ENCODE results near the gene COMMD2. TPM values are rescaled to one million over a fixed set of nuclear protein-coding genes. Genes with fewer than 3 reads are reported as not detected.

Gene COMMD2
- total RNA-seq, 2 donors from 2014 or later = 35.3 to 40.6 TPM

DNA sequence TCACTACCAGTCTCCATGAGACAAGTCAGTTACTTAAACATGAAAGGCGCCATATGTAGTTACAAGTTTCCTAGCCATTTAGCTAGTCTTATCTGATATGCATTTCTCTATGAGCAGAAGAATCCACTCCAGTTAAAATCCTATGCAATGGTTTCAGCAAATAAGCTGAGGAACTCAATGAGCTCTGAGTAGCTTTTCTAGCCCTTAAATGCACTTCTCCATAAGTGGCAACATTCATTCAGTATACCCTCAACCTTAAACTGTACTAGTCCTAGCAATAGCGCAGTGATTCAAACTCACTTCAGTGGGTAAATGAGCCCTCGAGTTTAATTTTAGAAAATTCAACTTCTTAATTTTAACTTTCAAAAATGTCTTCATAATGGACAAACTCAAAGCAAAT lies 7.7 kb downstream of the COMMD2 start:
- no peaks in the 10 kb centered on the region for H3K9me3 Mint-ChIP-seq
- no peak overlapping the region for H3K27ac Mint-ChIP-seq
- DNase-seq = no peak
- H3K36me3 Mint-ChIP-seq (ENCODE audit: insufficient read depth in 2 of 2) = peaks cover 21 to 30% of the 10 kb centered on the region in 2 donors
- no peak for ATAC-seq (replicated peaks in 1 of 2)
- no peak overlapping the region for H3K4me3 Mint-ChIP-seq
- no peaks in the 10 kb centered on the region for H3K27me3 Mint-ChIP-seq (ENCODE audit: low read depth)
- no peaks in the 10 kb centered on the region for H3K4me1 Mint-ChIP-seq (ENCODE audit: low read depth)

DNA sequence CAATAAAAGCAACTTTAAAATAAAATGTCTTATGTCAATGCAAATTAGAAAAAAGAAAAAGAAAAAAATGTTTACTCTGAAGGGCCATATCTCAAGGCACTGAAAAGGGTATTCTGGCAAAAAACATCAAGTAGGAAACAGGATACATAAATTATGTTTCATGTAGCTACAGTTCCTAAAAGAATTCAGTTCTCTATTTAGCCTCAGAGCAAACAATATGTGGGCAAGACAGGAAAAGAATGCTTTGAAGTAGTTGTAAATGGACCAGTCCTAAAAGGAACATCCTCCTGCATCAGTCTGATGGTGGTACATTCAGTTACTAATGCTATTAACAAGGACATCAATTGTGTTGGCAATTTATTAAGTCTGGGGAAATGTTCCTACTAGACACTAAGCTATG lies 8.1 kb downstream of the COMMD2 start:
- Mint-ChIP-seq H3K27ac (peak overlapping the region; percentile 21), H3K9me3 (no peaks in the 10 kb centered on the region), H3K4me1 (ENCODE audit: low read depth) (peaks cover 2% of the 10 kb centered on the region), H3K36me3 (ENCODE audit: insufficient read depth in 2 of 2) (peaks cover 23 to 31% of the 10 kb centered on the region in 2 donors), H3K27me3 (ENCODE audit: low read depth) (no peaks in the 10 kb centered on the region), H3K4me3 (no peak overlapping the region)
- DNase-seq = no peak
- ATAC-seq (replicated peaks in 1 of 2) = no peak

DNA sequence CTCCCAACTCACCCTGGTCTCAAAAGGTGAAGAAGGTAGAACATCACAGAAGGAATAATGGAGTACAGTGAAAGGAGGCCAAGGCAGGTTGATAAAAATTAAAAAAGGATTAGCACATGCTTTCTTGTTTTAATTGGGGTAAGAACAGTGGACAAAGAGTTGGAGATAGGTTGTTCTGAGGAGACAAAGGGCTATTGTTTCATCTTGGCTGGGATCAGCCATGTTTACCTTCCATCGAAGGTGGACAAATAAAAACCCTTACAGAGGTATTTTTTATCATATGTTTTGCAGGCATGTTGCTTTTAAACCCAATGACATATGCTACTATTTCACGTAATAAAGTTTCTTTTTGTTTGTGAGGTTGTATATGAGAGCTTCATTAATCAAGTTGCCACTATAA lies 12.9 kb downstream of the COMMD2 start:
- ATAC-seq (replicated peaks in 1 of 2) = peak in 1 of 2 donors; percentile 3
- Mint-ChIP-seq H3K27ac (peak overlapping the region; percentile 94), H3K27me3 (ENCODE audit: low read depth) (no peaks in the 10 kb centered on the region), H3K4me3 (peak overlapping the region in 1 of 2 donors; percentile 74), H3K4me1 (ENCODE audit: low read depth) (peaks cover 7% of the 10 kb centered on the region), H3K9me3 (no peaks in the 10 kb centered on the region), H3K36me3 (ENCODE audit: insufficient read depth in 2 of 2) (peaks cover 5 to 11% of the 10 kb centered on the region in 2 donors)
- DNase-seq = no peak

DNA sequence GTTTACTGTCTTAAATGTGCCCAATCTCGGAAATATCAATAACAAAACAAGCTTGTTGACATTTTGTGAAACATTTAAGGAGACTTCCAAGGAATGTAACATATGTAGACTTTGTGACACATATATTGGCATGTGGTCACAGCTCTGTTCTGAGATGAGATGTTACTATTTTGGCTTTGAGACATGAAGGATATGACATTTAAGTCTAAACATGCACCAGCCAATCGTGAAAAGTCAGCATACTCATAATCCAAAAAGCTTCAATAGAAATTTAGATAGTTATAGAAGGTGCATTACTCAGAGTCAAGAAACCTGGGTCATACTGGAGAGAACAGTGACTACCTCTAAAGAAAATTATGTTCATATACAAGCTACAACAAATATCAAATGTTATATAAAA lies 13.4 kb downstream of the COMMD2 start:
- Mint-ChIP-seq H3K4me1 (ENCODE audit: low read depth) (peaks cover 7% of the 10 kb centered on the region), H3K36me3 (ENCODE audit: insufficient read depth in 2 of 2) (peaks cover 5 to 11% of the 10 kb centered on the region in 2 donors), H3K9me3 (no peaks in the 10 kb centered on the region), H3K27me3 (ENCODE audit: low read depth) (no peaks in the 10 kb centered on the region), H3K4me3 (peak overlapping the region in 1 of 2 donors; percentile 74), H3K27ac (peak overlapping the region; percentile 94)
- ATAC-seq (replicated peaks in 1 of 2) (peak; percentile 93 to 95), DNase-seq (no peak)

DNA sequence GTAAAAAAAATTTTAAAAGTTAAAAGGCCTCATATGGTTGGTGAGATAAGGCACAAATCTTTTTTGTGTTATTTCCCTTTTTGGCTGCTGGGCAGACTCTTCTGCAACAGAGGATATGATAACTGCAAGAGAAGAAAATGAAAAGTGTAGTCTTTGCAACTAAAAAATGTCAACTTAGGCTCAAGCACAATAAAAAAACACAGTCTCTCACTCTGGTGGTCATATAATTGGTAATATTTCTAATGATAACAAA lies 15.4 kb downstream of the COMMD2 start:
- H3K27me3 Mint-ChIP-seq (ENCODE audit: low read depth) = no peaks in the 10 kb centered on the region
- H3K4me1 Mint-ChIP-seq (ENCODE audit: low read depth) = peaks cover 7% of the 10 kb centered on the region
- H3K27ac Mint-ChIP-seq = no peak overlapping the region
- ATAC-seq (replicated peaks in 1 of 2) (no peak), DNase-seq (no peak)
- H3K36me3 Mint-ChIP-seq (ENCODE audit: insufficient read depth in 2 of 2) = peaks cover 5 to 8% of the 10 kb centered on the region in 2 donors
- no peaks in the 10 kb centered on the region for H3K9me3 Mint-ChIP-seq
- H3K4me3 Mint-ChIP-seq = no peak overlapping the region

DNA sequence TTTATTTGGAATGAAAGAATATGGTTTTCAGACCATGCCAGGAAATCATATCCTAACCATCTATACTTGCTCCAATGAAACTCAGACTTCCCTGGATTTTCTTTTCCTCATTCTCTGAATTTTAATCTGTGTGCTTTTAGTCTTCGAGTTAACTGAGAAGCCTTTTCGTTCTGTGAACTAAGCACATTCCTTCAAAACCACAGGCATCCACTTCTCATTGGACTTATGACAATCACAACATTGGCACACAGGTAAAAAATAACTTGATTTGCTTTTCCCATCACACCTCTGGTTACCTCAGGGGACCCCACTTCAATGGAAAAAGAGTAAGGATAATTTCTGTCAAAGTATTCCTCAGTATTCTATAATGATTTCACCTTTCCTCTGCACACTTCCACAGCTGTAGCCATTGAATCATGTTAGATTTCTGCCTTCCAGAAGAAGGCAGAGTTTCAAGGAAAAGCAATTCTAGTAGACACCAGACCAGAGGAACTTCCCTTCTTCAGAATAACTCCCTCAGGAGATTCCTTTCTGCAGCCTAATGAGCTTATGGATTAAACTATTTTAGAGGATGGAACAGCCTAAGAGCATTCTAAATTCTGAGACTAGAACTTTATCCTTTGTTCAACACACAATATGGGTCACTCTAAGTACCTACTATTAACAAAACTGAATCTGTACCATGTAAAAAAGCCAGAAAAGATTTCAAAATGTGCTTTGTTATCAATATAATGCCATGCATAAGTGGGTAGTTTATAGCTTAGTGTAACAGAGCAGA lies 15.9 kb downstream of the COMMD2 start:
- DNase-seq (no peak), ATAC-seq (replicated peaks in 1 of 2) (no peak)
- Mint-ChIP-seq H3K4me1 (ENCODE audit: low read depth) (peaks cover 7% of the 10 kb centered on the region), H3K27ac (no peak overlapping the region), H3K36me3 (ENCODE audit: insufficient read depth in 2 of 2) (peaks cover 3 to 4% of the 10 kb centered on the region in 2 donors), H3K9me3 (no peaks in the 10 kb centered on the region), H3K4me3 (no peak overlapping the region), H3K27me3 (ENCODE audit: low read depth) (no peaks in the 10 kb centered on the region)

DNA sequence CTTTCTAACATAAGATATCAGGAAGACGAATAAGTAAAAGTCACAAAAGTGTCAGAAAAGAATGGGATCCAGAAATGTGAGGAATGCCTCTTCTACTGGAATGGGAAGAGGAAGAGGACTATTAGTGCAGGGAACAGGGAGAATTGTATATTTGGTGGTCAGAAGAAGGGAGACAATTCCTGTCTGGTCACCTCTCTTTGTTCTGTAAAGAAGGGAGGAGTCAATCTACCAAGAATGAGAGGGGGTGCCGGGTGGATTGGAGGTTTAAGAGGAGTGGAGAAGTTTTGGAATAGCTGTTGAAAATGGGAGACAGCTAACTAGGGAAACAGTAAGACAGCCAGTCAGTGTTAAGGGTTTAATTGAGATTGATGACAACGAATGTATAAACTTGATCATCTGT lies 20.1 kb downstream of the COMMD2 start:
- Mint-ChIP-seq H3K9me3 (no peaks in the 10 kb centered on the region), H3K4me1 (ENCODE audit: low read depth) (peaks cover 10% of the 10 kb centered on the region), H3K4me3 (no peak overlapping the region), H3K36me3 (ENCODE audit: insufficient read depth in 2 of 2) (no peaks in the 10 kb centered on the region), H3K27ac (no peak overlapping the region), H3K27me3 (ENCODE audit: low read depth) (no peaks in the 10 kb centered on the region)
- no peak for DNase-seq
- no peak for ATAC-seq (replicated peaks in 1 of 2)

DNA sequence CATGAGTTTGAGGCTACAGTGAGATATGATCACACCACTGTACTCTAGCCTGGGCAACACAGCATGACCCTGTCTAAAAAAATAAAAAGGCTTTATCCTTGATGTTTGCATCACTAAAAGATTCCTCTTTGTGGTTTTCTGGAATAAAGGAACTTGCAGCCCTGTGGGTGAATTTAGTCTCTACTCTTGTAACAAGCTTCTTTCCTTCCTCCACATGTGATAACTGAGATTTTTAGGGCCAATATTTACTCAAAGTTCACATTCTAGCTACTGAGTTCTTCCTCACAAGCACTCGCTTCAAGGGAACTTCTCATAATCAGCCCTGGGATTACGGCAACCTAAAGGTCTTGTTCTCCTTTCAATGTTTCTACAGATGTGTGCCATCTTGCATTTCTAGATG lies 24.6 kb downstream of the COMMD2 start:
- Mint-ChIP-seq H3K27me3 (ENCODE audit: low read depth) (peaks cover 14% of the 10 kb centered on the region), H3K27ac (no peak overlapping the region), H3K9me3 (peaks cover 3 to 4% of the 10 kb centered on the region in 2 donors), H3K4me1 (ENCODE audit: low read depth) (peaks cover 19% of the 10 kb centered on the region), H3K4me3 (peak overlapping the region in 1 of 2 donors; percentile 42), H3K36me3 (ENCODE audit: insufficient read depth in 2 of 2) (no peaks in the 10 kb centered on the region)
- no peak for DNase-seq
- peak in 1 of 2 donors; percentile 4 for ATAC-seq (replicated peaks in 1 of 2)

DNA sequence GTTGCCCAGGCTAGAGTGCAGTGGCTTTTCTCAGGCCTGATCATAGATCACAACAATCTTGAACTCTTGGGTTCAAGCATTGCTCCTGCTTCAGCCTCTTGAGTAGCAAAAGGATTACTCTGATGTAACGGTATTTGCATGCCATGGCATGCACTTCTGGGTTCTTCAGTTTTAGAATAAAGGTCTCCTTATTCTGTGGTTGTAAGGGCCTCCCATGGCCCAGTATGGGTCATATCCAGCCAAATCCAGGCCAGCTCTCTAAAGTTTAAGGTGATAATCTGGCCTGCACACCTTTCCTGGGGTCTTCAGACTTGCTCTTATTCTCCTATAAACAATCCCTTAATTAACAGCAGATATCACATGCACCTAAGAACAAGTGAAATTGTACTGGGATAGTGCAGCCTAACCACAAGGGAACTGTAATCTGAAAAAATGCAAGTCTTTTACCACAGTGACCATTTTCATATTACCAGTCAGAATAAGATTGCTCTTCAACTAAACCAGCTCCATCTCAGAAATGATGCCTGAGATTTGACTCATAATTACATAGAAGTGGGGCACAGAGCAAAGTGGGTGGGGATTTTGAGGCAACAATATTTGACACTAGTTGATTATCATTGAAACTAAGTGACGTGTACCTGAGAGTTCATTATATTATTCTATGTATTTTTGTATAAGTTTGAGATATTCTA lies 25.4 kb downstream of the COMMD2 start:
- ATAC-seq (replicated peaks in 1 of 2) (peak; percentile 95), DNase-seq (peak; percentile 43 to 46)
- Mint-ChIP-seq H3K36me3 (ENCODE audit: insufficient read depth in 2 of 2) (peaks cover 2% of the 10 kb centered on the region in 2 donors), H3K9me3 (peaks cover 5 to 8% of the 10 kb centered on the region in 2 donors), H3K27ac (peak overlapping the region; percentile 16), H3K4me1 (ENCODE audit: low read depth) (peaks cover 19% of the 10 kb centered on the region), H3K4me3 (peak overlapping the region; percentile 30 to 39), H3K27me3 (ENCODE audit: low read depth) (peaks cover 18% of the 10 kb centered on the region)

DNA sequence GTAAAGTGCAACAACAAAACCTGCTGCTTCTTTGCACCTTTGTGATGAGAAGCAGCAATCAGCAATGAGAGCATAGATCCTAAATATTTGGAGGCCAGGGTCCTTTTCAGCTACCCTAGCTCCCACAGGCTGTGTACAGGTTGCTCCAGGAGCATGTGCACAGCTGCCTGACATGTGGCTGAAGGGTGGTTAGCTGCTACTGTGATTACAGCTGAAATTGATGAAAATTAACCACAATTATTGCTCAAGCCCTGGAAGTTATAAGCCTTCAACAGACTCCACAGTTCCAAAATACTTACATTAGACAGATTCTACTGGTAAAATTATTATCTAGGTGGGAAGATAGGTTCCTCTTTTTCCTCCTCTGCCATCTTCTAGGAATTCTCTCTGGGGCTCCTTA lies 28.5 kb downstream of the COMMD2 start:
- peaks cover 19% of the 10 kb centered on the region for H3K4me1 Mint-ChIP-seq (ENCODE audit: low read depth)
- H3K27ac Mint-ChIP-seq = no peak overlapping the region
- H3K27me3 Mint-ChIP-seq (ENCODE audit: low read depth) = peaks cover 18% of the 10 kb centered on the region
- H3K9me3 Mint-ChIP-seq = peaks cover 7 to 8% of the 10 kb centered on the region in 2 donors
- ATAC-seq (replicated peaks in 1 of 2) (no peak), DNase-seq (no peak)
- peaks cover 7% of the 10 kb centered on the region in 2 donors for H3K36me3 Mint-ChIP-seq (ENCODE audit: insufficient read depth in 2 of 2)
- H3K4me3 Mint-ChIP-seq = no peak overlapping the region

DNA sequence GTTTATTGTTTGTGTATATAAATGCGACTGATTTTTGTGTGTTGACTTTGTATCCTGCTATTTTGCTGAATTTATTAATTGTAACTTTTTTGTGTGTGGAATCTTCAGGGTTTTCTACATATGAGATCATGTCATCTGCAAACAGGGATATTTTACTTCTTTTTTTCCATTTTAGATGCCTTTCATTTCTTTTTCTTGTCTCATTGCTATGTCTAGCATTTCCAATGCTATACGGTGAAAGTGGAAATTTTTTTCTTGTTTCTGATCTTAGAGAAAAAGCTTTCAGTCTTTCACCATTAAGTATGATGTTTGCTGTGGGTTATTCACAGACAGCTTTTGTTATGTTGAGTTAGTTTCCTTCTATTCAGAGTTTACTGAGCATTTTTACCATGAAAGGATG lies 31.4 kb downstream of the COMMD2 start:
- ATAC-seq (replicated peaks in 1 of 2) = no peak
- no peak overlapping the region for H3K4me3 Mint-ChIP-seq

DNA sequence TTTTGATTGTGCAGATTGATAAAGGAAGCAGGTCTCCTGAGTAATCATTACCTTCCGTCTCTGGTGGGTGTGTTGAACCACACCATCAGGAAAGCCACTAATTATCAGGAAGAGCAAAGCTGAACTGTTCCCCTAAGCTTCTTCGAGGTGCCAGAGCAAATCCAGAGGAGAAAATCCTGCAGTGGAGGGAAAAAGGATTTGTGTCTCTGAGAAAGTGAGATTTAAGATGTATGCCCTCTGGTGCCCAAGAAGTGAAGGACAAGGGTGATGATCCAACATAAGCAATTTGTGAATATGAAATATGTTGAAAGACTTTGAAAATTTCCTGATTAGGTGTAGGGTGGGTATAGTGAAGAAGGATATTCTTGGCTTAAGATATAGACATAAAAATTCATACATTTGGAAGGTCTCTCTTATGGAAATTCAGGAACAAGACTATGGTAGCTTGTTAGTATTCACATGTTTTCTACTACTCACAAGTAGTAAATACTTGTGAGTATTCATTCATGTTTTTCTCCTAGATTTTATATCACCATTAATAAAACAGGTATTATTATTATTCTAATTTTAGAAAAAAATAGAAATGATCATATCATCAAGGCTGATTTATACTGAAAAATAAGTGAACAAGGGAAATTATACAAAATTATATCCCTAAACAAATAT lies 34.8 kb downstream of the COMMD2 start:
- Mint-ChIP-seq H3K27ac (no peak overlapping the region), H3K4me3 (no peak overlapping the region), H3K4me1 (ENCODE audit: low read depth) (no peaks in the 10 kb centered on the region), H3K36me3 (ENCODE audit: insufficient read depth in 2 of 2) (peaks cover 6% of the 10 kb centered on the region in 2 donors), H3K27me3 (ENCODE audit: low read depth) (peaks cover 2% of the 10 kb centered on the region), H3K9me3 (peaks cover 2 to 3% of the 10 kb centered on the region in 2 donors)
- ATAC-seq (replicated peaks in 1 of 2) = peak in 1 of 2 donors; percentile 32
- peak; percentile 18 to 32 for DNase-seq

More for the DNA sequence above, 31.4 kb downstream of the COMMD2 start:
- peak overlapping the region; percentile 16 for H3K27ac Mint-ChIP-seq
- no peaks in the 10 kb centered on the region for H3K4me1 Mint-ChIP-seq (ENCODE audit: low read depth)
- H3K9me3 Mint-ChIP-seq = peaks cover 7 to 8% of the 10 kb centered on the region in 2 donors
- peaks cover 7% of the 10 kb centered on the region in 2 donors for H3K36me3 Mint-ChIP-seq (ENCODE audit: insufficient read depth in 2 of 2)
- no peak for DNase-seq
- H3K27me3 Mint-ChIP-seq (ENCODE audit: low read depth) = peaks cover 18% of the 10 kb centered on the region

DNA sequence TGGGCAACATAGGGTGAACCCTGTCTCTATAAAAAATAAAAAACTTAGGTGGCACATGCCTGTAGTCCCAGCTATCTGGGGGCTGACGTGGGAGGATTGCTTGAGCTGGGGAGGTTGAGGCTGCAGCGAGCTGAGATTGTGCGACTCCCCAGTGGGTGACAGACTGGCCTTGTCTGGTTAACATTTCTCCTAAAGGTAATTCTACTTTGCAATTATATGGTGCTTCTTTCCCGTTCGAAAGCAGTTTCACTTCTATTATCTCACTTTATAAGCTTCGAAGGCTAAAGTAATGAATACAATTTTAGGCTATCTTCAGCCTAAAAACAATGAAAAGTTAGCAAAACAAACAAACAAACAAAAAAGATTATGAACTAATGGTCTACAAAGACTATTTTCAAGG lies 35.3 kb downstream of the COMMD2 start:
- no peak overlapping the region for H3K27ac Mint-ChIP-seq
- peaks cover 5% of the 10 kb centered on the region in 2 donors for H3K36me3 Mint-ChIP-seq (ENCODE audit: insufficient read depth in 2 of 2)
- H3K4me3 Mint-ChIP-seq = no peak overlapping the region
- no peak for ATAC-seq (replicated peaks in 1 of 2)
- peaks cover 0 to 2% of the 10 kb centered on the region in 2 donors for H3K9me3 Mint-ChIP-seq
- H3K4me1 Mint-ChIP-seq (ENCODE audit: low read depth) = no peaks in the 10 kb centered on the region
- H3K27me3 Mint-ChIP-seq (ENCODE audit: low read depth) = no peaks in the 10 kb centered on the region
- no peak for DNase-seq
